Kidney epithelial cell (primary cell): ENCODE results near the gene CPEB3. TPM values are rescaled to one million over a fixed set of nuclear protein-coding genes. Genes with fewer than 3 reads are reported as not detected.
"Not testable (repeated sequence)": the region's sequence is repeated elsewhere in the genome, so short reads cannot be mapped to it uniquely, and the experiment has no call there.

Source experiments
- DNase-seq: peaks from one replicate; pipeline ENCODE4 v3.0.0-alpha.2; 2010; ENCODE audit warnings: low read depth
- H3K27me3 ChIP-seq: 2 replicates; pipeline ENCODE4 v1.6.0; 2011; ENCODE audit warnings: low read length; ENCODE audit not compliant: control insufficient read depth, insufficient read depth
- H3K36me3 ChIP-seq: 2 replicates; pipeline ENCODE4 v1.5.1; 2011; ENCODE audit warnings: low read length; ENCODE audit not compliant: control insufficient read depth, insufficient read depth
- H3K4me3 ChIP-seq: 2 replicates; pipeline ENCODE4 v1.5.1; 2011; ENCODE audit warnings: low read depth, mild to moderate bottlenecking, control low read depth, low read length
- CTCF ChIP-seq: IDR thresholded peaks from 2 replicates; pipeline ENCODE4 v1.5.1; 2011; ENCODE audit warnings: mild to moderate bottlenecking, moderate library complexity, low read length, control low read depth, inconsistent platforms; ENCODE audit not compliant: insufficient read depth, poor library complexity, severe bottlenecking
- total RNA-seq: library from RNA; depleted of rRNA; stranded (reverse); fragments of >200 nt; gene quantifications from 2 replicates; pipeline ENCODE4 v1.2.3, GENCODE V29; 2015

The CPEB3 gene
- total RNA-seq, 1 donor from 2014 or later, result 1.2 TPM

DNA sequence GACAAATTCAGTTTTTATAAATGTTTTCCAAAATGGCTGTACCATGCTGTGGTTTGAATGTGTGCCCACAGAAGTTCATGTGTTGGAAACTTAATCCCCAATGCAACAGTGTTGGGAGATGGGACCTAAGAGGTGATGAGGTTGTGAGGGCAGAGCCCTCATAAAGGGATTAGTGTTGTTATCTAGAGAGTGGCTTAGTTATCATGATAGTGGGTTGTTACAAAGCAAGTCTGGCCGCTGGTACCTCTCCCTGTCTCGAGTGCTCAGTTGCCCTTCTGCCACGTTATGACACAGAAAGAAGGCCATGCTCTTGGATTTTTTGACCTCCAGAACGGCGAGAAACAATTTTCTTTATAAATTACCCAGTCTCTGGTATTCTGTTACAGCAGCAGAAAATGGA, 248.3 kb downstream of the CPEB3 start:
- no peaks in the 10 kb centered on the region for H3K36me3 ChIP-seq
- no peak for DNase-seq
- peaks cover 10% of the 10 kb centered on the region for H3K27me3 ChIP-seq
- no peak for TF ChIP-seq CTCF
- no peak overlapping the region for H3K4me3 ChIP-seq

GRCh38 chr10:92038949-92039348, 251.9 kb downstream of the CPEB3 start:
- DNase-seq, result no peak
- no peak for TF ChIP-seq CTCF
- no peaks in the 10 kb centered on the region for H3K36me3 ChIP-seq
- H3K4me3 ChIP-seq, result no peak overlapping the region
- H3K27me3 ChIP-seq, result no peaks in the 10 kb centered on the region

- not testable (repeated sequence) for H3K27me3 ChIP-seq, H3K36me3 ChIP-seq, H3K4me3 ChIP-seq, DNase-seq
These were observed 257.8 kb downstream of the CPEB3 start for GRCh38 chr10:92033070-92033469.

DNA sequence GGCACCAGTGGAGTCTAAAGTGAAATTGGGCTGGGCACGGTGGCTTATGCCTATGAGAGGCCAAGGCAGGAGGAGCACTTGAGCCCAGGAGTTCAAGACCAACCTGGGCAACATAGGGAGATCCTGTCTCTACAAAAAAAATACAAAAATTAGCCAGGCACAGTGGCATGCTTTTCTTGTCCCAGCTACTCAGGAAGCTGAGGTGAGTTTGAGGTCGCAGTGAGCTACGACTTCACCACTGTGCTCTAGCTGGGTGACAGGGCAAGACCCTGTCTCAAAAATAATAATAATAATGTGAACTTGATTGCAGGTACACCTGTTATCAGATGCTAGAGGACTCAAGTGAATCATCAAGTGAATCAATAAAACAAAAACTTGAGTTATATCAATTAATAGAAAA, 259.3 kb downstream of the CPEB3 start:
- TF ChIP-seq CTCF, result no peak
- no peak for DNase-seq
- no peaks in the 10 kb centered on the region for H3K36me3 ChIP-seq
- no peak overlapping the region for H3K4me3 ChIP-seq
- H3K27me3 ChIP-seq, result no peaks in the 10 kb centered on the region

DNA sequence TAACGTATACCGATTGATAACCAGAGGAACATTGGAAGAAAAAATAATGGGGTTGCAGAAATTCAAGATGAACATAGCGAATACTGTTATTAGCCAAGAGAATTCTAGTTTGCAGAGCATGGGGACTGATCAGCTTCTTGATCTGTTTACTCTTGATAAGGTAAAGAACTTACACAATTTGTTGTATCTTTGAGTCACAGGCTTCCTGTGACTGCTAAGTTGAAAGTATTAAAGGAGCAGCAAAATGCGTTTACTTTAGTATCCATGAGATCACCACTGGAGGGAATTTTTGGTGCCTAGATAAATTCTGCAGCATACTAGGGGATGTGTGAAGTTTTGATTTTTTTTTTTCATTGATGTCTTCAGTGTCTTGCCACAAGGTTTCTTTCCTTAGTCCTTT, 263.7 kb downstream of the CPEB3 start:
- H3K4me3 ChIP-seq, result no peak overlapping the region
- no peak for TF ChIP-seq CTCF
- H3K36me3 ChIP-seq, result peaks cover 1% of the 10 kb centered on the region
- no peaks in the 10 kb centered on the region for H3K27me3 ChIP-seq
- no peak for DNase-seq

DNA sequence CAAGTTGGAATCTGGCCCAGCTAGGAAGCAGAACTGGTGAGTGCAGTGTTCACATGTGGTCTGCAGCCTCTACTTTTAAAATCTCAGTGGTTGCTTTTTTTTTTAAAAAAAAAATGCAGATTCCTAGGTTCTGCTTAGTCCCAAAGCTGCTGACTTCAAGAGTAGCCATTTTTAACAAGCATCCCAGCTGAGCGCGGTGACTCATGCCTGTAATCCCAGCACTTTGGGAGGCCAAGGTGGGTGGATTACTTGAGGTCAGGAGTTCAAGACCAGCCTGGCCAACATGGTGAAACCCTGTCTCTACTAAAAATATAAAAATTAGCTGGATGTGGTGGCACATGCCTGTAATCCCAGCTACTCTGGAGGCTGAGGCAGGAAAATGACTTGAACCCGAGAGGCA, 265.5 kb downstream of the CPEB3 start:
- H3K27me3 ChIP-seq, DNase-seq, H3K36me3 ChIP-seq, H3K4me3 ChIP-seq: not testable (repeated sequence)

- H3K27me3 ChIP-seq, result no peaks in the 10 kb centered on the region
- no peak for DNase-seq
- no peak for TF ChIP-seq CTCF
- H3K4me3 ChIP-seq, result no peak overlapping the region
- peaks cover 1% of the 10 kb centered on the region for H3K36me3 ChIP-seq
These were observed 266.2 kb downstream of the CPEB3 start for GRCh38 chr10:92024700-92025099.
